Epithelial cell of proximal tubule (primary cell): ENCODE results near the gene ARHGEF17. TPM values are rescaled to one million over a fixed set of nuclear protein-coding genes. Genes with fewer than 3 reads are reported as not detected.

Experiments
- DNase-seq: peaks from one replicate; pipeline ENCODE4 v3.0.0-alpha.2; 2011; ENCODE audit warnings: low read depth
- H3K4me3 ChIP-seq: 2 replicates; pipeline ENCODE4 v1.5.1; 2011; ENCODE audit warnings: low read depth, mild to moderate bottlenecking, low read length
- total RNA-seq: library from RNA; depleted of rRNA; stranded (reverse); fragments of >200 nt; gene quantifications from 2 replicates; pipeline ENCODE4 v1.2.3, GENCODE V29; 2015
- TF ChIP-seq, protein P1 (sequence below): conservative IDR thresholded peaks from 2 replicates; pipeline ENCODE4 v1.5.1; 2012; ENCODE audit warnings: low read depth, mild to moderate bottlenecking, low read length

Gene ARHGEF17
- total RNA-seq, 1 donor from 2014 or later: 26.4 TPM

DNA sequence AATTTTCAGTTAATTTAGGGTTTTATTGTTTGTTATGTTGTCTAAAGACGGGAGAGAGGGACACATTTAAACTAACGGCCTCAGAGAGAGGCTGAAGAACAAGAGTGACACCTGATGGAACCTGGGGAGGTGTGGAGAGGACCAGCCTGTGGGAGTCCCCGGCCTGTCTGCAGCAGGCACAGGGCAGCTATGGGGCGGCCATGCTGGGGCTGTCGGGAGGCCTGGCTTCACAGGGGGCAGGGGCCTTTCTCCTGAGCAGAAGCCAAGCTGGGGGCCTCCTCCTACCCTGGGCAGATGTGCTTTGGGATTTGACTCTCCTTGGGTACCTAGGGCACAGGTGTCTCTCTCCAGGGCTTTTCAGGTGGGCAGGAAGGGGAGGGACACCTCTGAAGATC lies 90.1 kb downstream of the ARHGEF17 start:
- no peak for DNase-seq
- TF ChIP-seq, protein P1, sequence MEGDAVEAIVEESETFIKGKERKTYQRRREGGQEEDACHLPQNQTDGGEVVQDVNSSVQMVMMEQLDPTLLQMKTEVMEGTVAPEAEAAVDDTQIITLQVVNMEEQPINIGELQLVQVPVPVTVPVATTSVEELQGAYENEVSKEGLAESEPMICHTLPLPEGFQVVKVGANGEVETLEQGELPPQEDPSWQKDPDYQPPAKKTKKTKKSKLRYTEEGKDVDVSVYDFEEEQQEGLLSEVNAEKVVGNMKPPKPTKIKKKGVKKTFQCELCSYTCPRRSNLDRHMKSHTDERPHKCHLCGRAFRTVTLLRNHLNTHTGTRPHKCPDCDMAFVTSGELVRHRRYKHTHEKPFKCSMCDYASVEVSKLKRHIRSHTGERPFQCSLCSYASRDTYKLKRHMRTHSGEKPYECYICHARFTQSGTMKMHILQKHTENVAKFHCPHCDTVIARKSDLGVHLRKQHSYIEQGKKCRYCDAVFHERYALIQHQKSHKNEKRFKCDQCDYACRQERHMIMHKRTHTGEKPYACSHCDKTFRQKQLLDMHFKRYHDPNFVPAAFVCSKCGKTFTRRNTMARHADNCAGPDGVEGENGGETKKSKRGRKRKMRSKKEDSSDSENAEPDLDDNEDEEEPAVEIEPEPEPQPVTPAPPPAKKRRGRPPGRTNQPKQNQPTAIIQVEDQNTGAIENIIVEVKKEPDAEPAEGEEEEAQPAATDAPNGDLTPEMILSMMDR: no peak
- no peak overlapping the region for H3K4me3 ChIP-seq

DNA sequence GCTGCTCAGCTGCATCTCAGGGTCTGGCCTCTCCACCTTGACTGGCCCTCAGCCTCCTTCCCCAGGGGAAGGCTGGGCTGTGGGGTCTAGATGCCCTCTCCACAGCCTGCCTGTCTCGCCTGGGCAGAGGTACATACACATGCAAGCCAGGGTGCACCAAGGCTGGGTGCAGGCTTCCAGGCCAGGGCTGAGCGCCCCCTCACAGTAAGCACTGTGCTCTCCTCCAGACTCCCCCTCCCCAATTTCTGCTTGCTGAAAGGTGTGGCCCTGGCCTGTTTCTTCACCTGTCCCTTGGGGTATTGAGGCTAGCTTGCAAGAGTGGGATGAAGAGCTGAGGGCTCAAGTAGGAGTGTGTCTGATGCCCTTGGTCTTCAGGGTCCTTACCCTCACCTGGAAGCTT lies 90.6 kb downstream of the ARHGEF17 start:
- DNase-seq: no peak
- H3K4me3 ChIP-seq: no peak overlapping the region
- TF ChIP-seq, protein P1: no peak

DNA sequence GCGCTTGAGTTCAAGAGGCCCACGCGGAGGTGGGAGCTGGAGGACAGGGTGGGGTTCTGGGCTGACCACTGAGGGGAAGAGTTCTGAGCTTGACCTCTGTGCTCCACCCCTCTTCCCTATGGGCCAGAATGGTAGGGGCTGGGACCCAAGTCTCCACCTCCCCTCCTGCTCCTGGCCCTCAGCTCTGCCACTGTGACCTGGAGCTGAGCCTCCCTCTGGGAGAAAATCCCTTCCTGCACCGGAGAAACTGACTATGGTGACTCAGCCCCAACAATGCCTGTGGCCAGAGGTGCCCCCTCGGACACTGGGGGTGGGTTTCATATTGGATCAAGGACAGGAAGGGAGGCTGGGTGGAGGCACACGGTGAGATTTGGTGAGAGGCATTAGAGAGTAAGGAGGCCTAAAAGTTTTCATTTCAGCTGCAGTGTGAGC lies 91.1 kb downstream of the ARHGEF17 start:
- TF ChIP-seq, protein P1: no peak
- H3K4me3 ChIP-seq: no peak overlapping the region
- DNase-seq: no peak

DNA sequence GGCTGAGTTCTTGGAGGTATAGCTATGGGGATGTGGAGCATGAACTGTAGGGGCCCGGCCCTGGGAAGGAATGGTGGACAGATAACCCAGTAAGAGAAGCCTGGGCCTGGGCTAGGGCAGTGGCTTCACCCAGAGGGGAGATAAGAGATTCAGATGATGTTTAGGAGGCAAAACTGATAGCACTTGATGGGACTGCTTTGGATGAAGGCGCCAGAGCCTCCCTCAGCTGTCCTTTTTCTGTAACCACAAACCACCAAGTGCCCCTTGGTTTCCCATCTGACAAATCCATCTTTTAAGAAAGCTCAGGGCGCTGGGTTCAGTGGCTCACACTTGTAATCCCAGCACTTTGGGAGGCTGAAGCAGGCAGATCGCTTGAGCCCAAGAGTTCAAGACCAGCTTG lies 91.6 kb downstream of the ARHGEF17 start:
- H3K4me3 ChIP-seq: no peak overlapping the region
- TF ChIP-seq, protein P1: no peak
- DNase-seq: no peak

DNA sequence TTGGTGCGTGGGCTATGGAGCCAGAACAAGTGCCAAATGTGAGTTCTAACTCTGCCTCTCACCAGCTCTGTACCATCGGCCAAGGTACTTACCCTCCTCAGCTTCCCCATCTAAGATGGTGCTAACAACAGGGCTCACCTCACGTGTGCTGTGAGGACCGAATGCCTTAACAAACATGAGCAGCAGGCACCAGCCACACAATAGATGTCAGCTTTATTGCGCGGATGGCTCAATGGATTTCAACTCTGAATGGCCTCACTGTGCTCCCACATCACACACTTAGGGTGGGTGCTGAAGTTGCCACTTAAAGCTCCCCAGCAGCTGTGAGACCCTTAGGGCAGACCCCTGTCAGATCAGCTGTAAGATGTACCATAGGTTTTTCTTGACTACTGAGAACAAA lies 92.2 kb downstream of the ARHGEF17 start:
- H3K4me3 ChIP-seq: no peak overlapping the region
- no peak for DNase-seq
- TF ChIP-seq, protein P1: no peak

DNA sequence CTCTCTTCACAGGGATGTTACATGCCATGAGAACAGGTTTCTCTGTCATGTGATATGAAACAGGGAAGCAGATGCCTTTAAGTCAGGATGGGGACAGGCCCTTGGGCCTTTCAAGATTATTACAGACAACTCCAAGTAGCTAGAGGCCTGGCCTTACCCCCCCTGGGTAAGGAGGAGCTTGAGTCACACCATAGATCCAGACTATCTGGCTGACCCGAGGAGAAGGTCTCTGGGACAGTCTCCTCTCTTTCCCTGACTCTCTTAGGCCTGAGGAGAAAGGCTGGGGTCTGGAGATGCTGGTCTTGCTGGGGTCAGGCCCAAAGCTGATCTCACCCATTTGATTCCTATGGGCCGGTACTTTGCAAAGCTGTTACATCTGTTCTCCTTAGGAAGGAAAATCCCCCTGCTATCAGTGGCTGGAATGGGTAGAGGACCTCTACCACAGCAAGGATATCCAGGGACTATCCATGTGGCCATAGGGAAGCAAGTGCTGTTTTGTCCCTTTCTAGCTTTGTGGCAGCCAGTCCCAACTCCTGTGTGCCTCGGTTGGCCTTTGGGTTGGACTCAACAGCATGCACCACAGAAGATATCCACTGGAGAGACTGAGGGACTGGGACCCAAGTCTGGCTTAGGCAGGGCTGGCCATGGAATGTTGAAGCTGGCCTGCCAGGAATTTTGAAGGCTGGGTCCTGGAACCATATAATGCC lies 93.3 kb downstream of the ARHGEF17 start:
- TF ChIP-seq, protein P1: no peak
- no peak overlapping the region for H3K4me3 ChIP-seq
- DNase-seq: no peak
